CD14-positive monocyte (primary cell): ENCODE data around the gene TRIP6. TPM values are rescaled to one million over a fixed set of nuclear protein-coding genes. Genes with fewer than 3 reads are reported as not detected.
A peak's percentile ranks its signal among the peaks of the same experiment; 100 is the strongest.

Experiments
- DNase-seq, 3 donors: peaks; one replicate each; pipeline ENCODE4 v3.0.0-alpha.2; 2011 to 2022
- H2AFZ ChIP-seq: 2 replicates; pipeline ENCODE4 v1.6.0; 2012; ENCODE audit warnings: mild to moderate bottlenecking, low read depth, low read length, inconsistent platforms; ENCODE audit not compliant: insufficient read depth, poor library complexity, severe bottlenecking
- H3K27ac ChIP-seq, 2 donors: 1 replicate in 1 of 2; 2 replicates in 1 of 2; pipeline ENCODE4 v1.5.1; 2012 to 2013; ENCODE audit warnings: low read length in 2 of 2, control low read depth in 1 of 2, inconsistent platforms in 1 of 2, low read depth in 1 of 2, mild to moderate bottlenecking in 1 of 2
- H3K27me3 ChIP-seq, 2 donors: one replicate each; pipeline versions ENCODE4 v1.6.0 to v1.6.1; 2011 to 2013; ENCODE audit warnings: low read length in 2 of 2; ENCODE audit not compliant: control insufficient read depth in 2 of 2, insufficient read depth in 2 of 2
- H3K36me3 ChIP-seq, 2 donors: replicated peaks in 1 of 2; 1 replicate in 1 of 2; 2 replicates in 1 of 2; pipeline versions ENCODE4 v1.5.1 to v1.6.1; 2012 to 2013; ENCODE audit warnings: low read length in 2 of 2, control low read depth in 1 of 2, inconsistent platforms in 1 of 2, mild to moderate bottlenecking in 1 of 2; ENCODE audit not compliant: insufficient read depth in 2 of 2, control insufficient read depth in 1 of 2
- H3K4me1 ChIP-seq, 2 donors: 1 replicate in 1 of 2; 2 replicates in 1 of 2; pipeline versions ENCODE4 v1.5.1 to v1.6.1; 2012 to 2013; ENCODE audit warnings: low read length in 2 of 2, control low read depth in 1 of 2, inconsistent platforms in 1 of 2, mild to moderate bottlenecking in 1 of 2, moderate library complexity in 1 of 2; ENCODE audit not compliant: insufficient read depth in 2 of 2, control insufficient read depth in 1 of 2
- H3K4me2 ChIP-seq: replicated peaks from 2 replicates; pipeline ENCODE3; 2012; ENCODE audit warnings: low read length, moderate library complexity, mild to moderate bottlenecking; ENCODE audit not compliant: poor library complexity, severe bottlenecking; ENCODE audit errors: extremely low read depth
- H3K4me3 ChIP-seq, 3 experiments: fragments of 200-600 bp in 1 of 3; sonication (generic) in 1 of 3; replicated peaks in 1 of 3; 1 replicate in 2 of 3; 2 replicates in 1 of 3; pipeline ENCODE4 v1.5.1; 2011 to 2013; ENCODE audit warnings: low read length in 3 of 3, mild to moderate bottlenecking in 3 of 3, control low read depth in 2 of 3, low read depth in 2 of 3, inconsistent platforms in 1 of 3, moderate library complexity in 1 of 3
- H3K79me2 ChIP-seq: 2 replicates; pipeline ENCODE4 v1.6.0; 2012; ENCODE audit warnings: mild to moderate bottlenecking, control low read depth, inconsistent platforms, low read length, moderate library complexity; ENCODE audit not compliant: insufficient read depth
- H3K9ac ChIP-seq: 2 replicates; pipeline ENCODE4 v1.6.0; 2017; ENCODE audit warnings: low read length, mild to moderate bottlenecking; ENCODE audit not compliant: insufficient read depth, poor library complexity, severe bottlenecking
- H3K9me3 ChIP-seq, 2 donors: replicated peaks in 1 of 2; 1 replicate in 1 of 2; 2 replicates in 1 of 2; pipeline versions ENCODE4 v1.5.1 to v1.6.1; 2012 to 2013; ENCODE audit warnings: low read length in 2 of 2, control low read depth in 1 of 2; ENCODE audit not compliant: control insufficient read depth in 1 of 2, insufficient read depth in 1 of 2
- H4K20me1 ChIP-seq: 2 replicates; pipeline ENCODE4 v1.6.0; 2012; ENCODE audit warnings: mild to moderate bottlenecking, low read length, control low read depth, moderate library complexity; ENCODE audit not compliant: insufficient read depth
- H3K27ac Mint-ChIP-seq, 7 donors: one replicate each; pipeline ENCODE4 v1.8.0; 2020; ENCODE audit warnings: mild to moderate bottlenecking in 7 of 7, mixed read lengths in 7 of 7, moderate library complexity in 6 of 7, inconsistent platforms in 2 of 7
- H3K27me3 Mint-ChIP-seq, 3 donors: one replicate each; pipeline ENCODE4 v1.8.0; 2021 to 2022; ENCODE audit warnings: low read depth in 3 of 3, mild to moderate bottlenecking in 3 of 3, mixed read lengths in 3 of 3, moderate library complexity in 3 of 3, inconsistent platforms in 1 of 3
- H3K36me3 Mint-ChIP-seq, 2 donors: one replicate each; pipeline ENCODE4 v1.8.0; 2020; ENCODE audit warnings: mixed read lengths in 2 of 2, inconsistent platforms in 1 of 2, mild to moderate bottlenecking in 1 of 2
- H3K4me1 Mint-ChIP-seq: one replicate; pipeline ENCODE4 v1.8.0; 2020; ENCODE audit warnings: mild to moderate bottlenecking, mixed read lengths
- H3K4me3 Mint-ChIP-seq, 2 donors: one replicate each; pipeline ENCODE4 v1.8.0; 2020; ENCODE audit warnings: mild to moderate bottlenecking in 2 of 2, mixed read lengths in 2 of 2, moderate library complexity in 1 of 2
- H3K9me3 Mint-ChIP-seq, 7 donors: one replicate each; pipeline ENCODE4 v1.8.0; 2020 to 2022; ENCODE audit warnings: mixed read lengths in 7 of 7, mild to moderate bottlenecking in 6 of 7, moderate library complexity in 6 of 7, inconsistent platforms in 2 of 7
- WGBS: methylation state at CpG from one replicate; pipeline ENCODE4 v1.1.5; 2013; ENCODE audit warnings: missing lambda C conversion rate; ENCODE audit not compliant: insufficient coverage; 5-methylcytosine and 5-hydroxymethylcytosine counted together
- intact Hi-C, 2 donors: fragments of 100-400 bp; cut with micrococcal nuclease; formaldehyde crosslinking; loops; one replicate each; pipeline versions ENCODE4 v1.15.0 to v1.15.1; 2023
- polyA plus RNA-seq, 3 donors: library from polyadenylated mRNA; depleted of rRNA in 1 of 3; unstranded in 2 of 3; stranded (reverse) in 1 of 3; fragments of 300-500 nt in 2 of 3; fragments of >200 nt in 1 of 3; fragmentation: Illumina TruSeq in 2 of 3; gene quantifications; 1 replicate in 2 of 3; 2 replicates in 1 of 3; pipeline ENCODE4 v1.2.3, GENCODE V29; 2012 to 2021
- TF ChIP-seq, protein P1 (sequence below): fragments of 200-600 bp; IDR thresholded peaks from one replicate; pipeline ENCODE4 v1.8.0; 2022; ENCODE audit warnings: antibody characterized with exemption, mild to moderate bottlenecking

The TRIP6 gene
- polyA plus RNA-seq, 3 donors, result 1.9 to 5.9 (median 5.8) TPM

DNA sequence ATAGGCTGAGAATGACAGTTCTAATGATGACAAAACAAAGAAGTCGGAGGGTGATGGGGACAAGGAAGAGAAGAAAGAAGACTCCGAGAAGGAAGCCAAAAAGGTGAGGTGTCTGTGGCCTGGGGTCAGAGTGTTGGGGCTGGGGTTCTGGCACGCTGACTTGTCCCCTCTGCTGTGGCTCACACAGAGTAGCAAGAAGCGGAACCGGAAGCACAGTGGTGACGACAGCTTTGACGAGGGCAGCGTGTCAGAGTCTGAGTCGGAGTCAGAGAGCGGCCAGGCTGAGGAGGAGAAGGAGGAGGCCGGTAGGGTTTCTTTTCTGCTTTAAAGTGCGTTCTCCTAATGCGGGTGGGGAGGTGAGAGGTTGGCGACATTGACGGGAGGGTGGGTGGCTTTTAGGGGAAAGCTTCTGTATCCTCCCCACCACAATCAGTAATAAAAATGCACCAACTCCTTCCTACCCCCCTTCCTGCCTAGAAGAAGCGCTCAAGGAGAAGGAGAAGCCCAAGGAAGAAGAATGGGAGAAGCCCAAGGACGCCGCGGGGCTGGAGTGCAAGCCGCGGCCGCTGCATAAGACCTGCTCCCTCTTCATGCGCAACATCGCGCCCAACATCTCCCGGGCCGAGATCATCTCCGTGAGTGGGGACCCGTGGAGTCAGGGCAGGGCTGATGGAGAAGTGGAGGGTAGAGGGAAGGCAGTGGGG lies 17.7 kb downstream of the TRIP6 start:
- peaks cover 82 to 88% of the 10 kb centered on the region in 2 donors for H3K36me3 Mint-ChIP-seq
- Histone ChIP-seq H3K9me3 (no peaks in the 10 kb centered on the region), H3K4me2 (no peak overlapping the region), H4K20me1 (peaks cover 64% of the 10 kb centered on the region), H3K4me3 (no peak overlapping the region), H3K4me1 (peaks cover 35 to 45% of the 10 kb centered on the region in 2 donors), H2AFZ (no peak overlapping the region), H3K36me3 (peaks cover 60 to 77% of the 10 kb centered on the region in 2 donors), H3K27me3 (no peaks in the 10 kb centered on the region), H3K9ac (no peak overlapping the region), H3K79me2 (peaks cover 32% of the 10 kb centered on the region), H3K27ac (no peak overlapping the region)
- H3K4me3 Mint-ChIP-seq, result no peak overlapping the region
- peaks cover 1 to 11% (median 2%) of the 10 kb centered on the region in 3 donors for H3K27me3 Mint-ChIP-seq
- 92% methylated on average over 20 of the region's 29 CpGs for WGBS
- DNase-seq, result peak in 2 of 3 donors; percentile 23 to 53
- TF ChIP-seq, protein P1, sequence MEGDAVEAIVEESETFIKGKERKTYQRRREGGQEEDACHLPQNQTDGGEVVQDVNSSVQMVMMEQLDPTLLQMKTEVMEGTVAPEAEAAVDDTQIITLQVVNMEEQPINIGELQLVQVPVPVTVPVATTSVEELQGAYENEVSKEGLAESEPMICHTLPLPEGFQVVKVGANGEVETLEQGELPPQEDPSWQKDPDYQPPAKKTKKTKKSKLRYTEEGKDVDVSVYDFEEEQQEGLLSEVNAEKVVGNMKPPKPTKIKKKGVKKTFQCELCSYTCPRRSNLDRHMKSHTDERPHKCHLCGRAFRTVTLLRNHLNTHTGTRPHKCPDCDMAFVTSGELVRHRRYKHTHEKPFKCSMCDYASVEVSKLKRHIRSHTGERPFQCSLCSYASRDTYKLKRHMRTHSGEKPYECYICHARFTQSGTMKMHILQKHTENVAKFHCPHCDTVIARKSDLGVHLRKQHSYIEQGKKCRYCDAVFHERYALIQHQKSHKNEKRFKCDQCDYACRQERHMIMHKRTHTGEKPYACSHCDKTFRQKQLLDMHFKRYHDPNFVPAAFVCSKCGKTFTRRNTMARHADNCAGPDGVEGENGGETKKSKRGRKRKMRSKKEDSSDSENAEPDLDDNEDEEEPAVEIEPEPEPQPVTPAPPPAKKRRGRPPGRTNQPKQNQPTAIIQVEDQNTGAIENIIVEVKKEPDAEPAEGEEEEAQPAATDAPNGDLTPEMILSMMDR, result no peak
- H3K27ac Mint-ChIP-seq, result peak overlapping the region in 5 of 7 donors; percentile 46 to 81 (median 75)
- peaks cover 43% of the 10 kb centered on the region for H3K4me1 Mint-ChIP-seq
- intact Hi-C loops, result loop anchor here in 1 of 2 donors (5.0 kb wide), 1 partner anchor 273 kb away; the partner anchor contains the start of gene MOSPD3
- H3K9me3 Mint-ChIP-seq, result peaks cover 0 to 2% (median 0%) of the 10 kb centered on the region in 7 donors

DNA sequence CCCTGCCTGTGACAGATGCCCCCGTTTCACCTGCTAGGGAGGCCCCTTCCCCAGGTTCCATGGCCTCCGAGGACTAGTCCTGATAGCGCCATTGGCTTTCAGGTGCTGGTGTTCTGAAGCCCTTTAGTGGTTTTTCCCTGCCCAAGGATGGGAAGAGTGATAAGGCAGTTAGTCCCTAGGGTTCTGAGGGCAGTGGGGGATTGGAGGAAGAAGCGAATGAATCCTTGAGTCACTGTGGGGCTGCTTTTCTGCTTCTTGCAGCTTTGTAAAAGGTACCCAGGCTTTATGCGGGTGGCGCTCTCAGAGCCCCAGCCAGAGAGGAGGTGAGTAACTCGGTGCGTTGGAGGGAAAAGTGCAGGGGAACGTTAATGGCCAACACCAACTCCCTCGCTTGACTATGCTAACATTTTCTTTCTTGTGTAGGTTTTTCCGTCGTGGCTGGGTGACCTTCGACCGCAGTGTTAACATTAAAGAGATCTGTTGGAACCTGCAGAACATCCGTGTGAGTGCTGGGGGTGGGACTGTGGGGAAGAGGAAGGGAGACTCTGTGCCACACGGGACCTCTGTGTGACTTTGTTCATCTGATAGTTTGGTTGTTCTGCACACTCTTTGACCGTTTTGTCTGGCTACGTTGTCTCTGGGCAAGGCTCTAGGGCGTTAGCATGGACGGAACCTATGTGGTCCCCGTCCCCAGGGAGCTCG lies 18.4 kb downstream of the TRIP6 start:
- no peak overlapping the region for H2AFZ ChIP-seq
- H3K4me3 Mint-ChIP-seq, result no peak overlapping the region
- TF ChIP-seq, protein P1, result no peak
- peaks cover 76 to 81% of the 10 kb centered on the region in 2 donors for H3K36me3 Mint-ChIP-seq
- H3K4me3 ChIP-seq, result no peak overlapping the region
- WGBS, result 97% methylated on average over 18 of the region's 22 CpGs
- peaks cover 27% of the 10 kb centered on the region for H3K79me2 ChIP-seq
- H3K27me3 Mint-ChIP-seq, result peaks cover 7 to 16% (median 9%) of the 10 kb centered on the region in 3 donors
- H3K9me3 ChIP-seq, result no peaks in the 10 kb centered on the region
- H3K4me1 Mint-ChIP-seq, result peaks cover 47% of the 10 kb centered on the region
- H3K27ac ChIP-seq, result no peak overlapping the region
- peaks cover 57% of the 10 kb centered on the region for H4K20me1 ChIP-seq
- no peak overlapping the region for H3K9ac ChIP-seq
- no peak overlapping the region for H3K4me2 ChIP-seq
- intact Hi-C loops, result loop anchor here in 1 of 2 donors (5.0 kb wide), 1 partner anchor 273 kb away; the partner anchor contains the start of gene MOSPD3
- peak overlapping the region in 3 of 7 donors; percentile 31 to 81 (median 79) for H3K27ac Mint-ChIP-seq
- H3K9me3 Mint-ChIP-seq, result peaks cover 0 to 3% (median under 1%) of the 10 kb centered on the region in 7 donors
- DNase-seq, result no peak
- peaks cover 42 to 52% of the 10 kb centered on the region in 2 donors for H3K4me1 ChIP-seq
- H3K27me3 ChIP-seq, result peaks cover under 1 to 3% of the 10 kb centered on the region in 2 donors
- peaks cover 57 to 70% of the 10 kb centered on the region in 2 donors for H3K36me3 ChIP-seq
